HG02759 (cell line): ENCODE results near the gene GMFB.

Experiments
- ATAC-seq: cut with Tn5 transposase; IDR thresholded peaks from one replicate; pipeline ENCODE4 v1.9.1; 2021; ENCODE audit warnings: mild to moderate bottlenecking, moderate library complexity; ENCODE audit not compliant: unreplicated experiment

The GMFB gene

DNA sequence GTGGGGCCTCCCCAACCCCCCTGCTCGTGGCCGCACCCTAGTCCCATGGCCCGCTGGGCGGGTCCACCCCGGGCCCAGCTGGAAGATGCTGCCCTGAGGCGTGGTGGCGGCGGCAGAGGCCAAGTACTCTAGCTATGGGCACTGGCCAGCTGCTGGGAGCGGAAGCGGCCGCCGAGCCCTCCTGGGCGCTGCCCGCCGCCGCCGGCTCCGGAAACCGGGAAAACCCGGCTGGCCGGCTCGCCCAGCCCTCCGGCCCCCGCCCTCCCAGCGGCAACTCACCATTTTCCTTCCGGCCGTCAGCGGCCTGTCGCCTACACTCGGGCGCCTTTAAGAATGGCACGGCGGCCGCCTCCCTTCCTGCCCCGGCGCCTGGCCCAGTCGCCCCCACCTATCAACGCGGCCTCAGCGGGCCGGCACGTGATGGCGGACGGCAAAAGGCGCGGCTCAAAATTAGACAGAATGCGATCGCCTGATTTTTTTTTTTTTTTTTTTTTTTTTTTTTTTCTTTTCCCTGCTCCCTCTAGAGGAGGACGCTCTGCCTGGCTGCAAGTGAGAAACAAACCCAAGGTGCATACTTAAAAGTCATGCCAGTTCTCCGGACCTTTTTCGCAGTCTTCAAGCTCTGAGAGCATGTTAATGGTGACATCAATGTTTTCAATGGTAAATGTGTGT, at the start of gene GMFB:
GMFB (minus strand) TSS at position 335 of the 672 bp plus-strand sequence; CDS start at position 282, 53 bp downstream.
- ATAC-seq, result peak; percentile 96

DNA sequence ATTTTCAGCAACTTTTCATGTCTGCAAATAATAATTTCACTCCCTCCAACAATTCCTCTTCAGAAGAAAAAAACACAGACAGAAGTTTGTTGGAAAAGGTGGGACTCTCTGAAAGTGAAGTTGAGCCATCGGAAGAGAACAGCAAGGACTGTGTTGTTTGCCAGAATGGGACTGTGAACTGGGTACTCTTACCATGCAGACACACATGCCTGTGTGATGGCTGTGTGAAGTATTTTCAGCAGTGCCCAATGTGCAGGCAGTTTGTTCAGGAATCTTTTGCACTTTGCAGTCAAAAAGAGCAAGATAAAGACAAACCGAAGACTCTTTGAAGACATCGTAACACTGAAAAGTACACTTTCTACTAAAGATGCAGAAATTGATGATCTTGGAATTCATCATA, 49.3 kb upstream of the GMFB start:
- no peak for ATAC-seq

DNA sequence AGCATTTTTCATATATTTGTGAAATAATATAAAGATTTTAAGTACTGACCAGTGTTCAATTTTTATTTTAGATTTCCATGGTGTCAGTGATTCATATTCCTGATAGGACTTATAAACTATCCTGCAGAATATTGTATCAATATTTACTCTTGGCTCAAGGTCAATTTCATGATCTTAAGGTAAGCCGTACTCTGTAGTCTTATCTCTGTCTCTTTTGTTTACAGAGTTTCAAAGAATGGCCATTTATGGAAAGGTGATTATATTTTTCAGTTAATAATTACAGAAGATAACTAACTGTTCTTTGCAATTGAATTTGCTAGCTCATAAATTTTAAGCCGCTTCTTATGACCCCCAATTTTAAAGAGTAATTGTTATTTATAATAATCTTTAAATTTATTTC, 48.9 kb upstream of the GMFB start:
- ATAC-seq, result no peak

DNA sequence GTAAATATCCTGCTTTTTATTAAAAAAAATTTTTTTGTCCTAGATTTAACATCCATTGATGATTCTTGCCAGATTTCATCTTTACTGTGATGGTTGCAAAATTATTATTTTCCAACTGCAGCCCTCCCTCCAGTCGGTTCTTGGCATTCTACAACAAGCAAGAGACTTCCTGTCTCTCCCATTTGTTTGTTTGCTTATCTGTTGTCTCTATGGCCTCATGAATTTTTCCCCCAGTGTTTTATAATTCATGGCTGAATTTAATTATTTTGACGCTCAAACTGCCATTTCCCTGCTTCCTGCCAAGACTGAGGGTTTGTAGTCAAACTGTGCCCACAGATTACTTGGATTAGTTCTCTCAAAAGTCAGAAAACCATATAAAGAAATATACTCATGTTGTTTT, 46.9 kb upstream of the GMFB start:
- ATAC-seq, result no peak

DNA sequence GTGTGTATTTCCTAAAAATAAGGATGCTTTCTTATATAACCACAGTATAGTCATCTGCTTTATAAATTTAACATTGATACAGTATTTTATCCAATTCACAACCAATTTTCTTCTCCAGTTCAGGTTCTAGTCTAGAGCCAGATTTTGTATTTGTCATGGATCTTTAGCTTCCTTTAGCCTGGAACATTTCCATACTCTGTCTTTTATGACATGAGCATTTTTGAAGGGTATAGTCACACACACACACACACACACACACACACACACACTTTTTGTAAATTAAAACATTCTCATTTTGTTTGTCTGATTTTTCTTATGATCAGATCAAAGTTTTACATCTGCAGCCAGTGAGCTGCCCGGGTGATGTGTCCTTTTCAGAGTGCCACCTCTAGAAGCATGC, 46.3 kb upstream of the GMFB start:
- no peak for ATAC-seq

DNA sequence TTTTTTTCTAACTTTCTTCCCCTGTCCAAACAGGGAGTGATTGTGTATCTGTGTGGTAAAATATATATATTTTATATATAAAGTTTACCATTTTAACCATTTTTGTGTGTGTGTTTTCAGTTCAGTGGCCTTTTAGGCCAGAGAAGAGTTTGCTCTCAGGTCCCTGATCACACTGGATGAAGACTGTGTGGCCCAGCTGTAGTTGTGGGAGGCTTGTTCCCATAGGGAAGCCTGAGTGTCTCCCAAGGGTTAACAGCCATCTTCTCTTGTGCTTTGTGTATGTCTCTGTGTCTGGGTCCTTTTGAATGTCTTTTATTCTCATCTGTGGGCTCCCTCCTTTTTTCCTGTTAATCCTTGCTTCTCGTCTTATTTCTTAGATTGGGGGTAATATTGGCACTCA, 44.3 kb upstream of the GMFB start:
- ATAC-seq, result no peak

DNA sequence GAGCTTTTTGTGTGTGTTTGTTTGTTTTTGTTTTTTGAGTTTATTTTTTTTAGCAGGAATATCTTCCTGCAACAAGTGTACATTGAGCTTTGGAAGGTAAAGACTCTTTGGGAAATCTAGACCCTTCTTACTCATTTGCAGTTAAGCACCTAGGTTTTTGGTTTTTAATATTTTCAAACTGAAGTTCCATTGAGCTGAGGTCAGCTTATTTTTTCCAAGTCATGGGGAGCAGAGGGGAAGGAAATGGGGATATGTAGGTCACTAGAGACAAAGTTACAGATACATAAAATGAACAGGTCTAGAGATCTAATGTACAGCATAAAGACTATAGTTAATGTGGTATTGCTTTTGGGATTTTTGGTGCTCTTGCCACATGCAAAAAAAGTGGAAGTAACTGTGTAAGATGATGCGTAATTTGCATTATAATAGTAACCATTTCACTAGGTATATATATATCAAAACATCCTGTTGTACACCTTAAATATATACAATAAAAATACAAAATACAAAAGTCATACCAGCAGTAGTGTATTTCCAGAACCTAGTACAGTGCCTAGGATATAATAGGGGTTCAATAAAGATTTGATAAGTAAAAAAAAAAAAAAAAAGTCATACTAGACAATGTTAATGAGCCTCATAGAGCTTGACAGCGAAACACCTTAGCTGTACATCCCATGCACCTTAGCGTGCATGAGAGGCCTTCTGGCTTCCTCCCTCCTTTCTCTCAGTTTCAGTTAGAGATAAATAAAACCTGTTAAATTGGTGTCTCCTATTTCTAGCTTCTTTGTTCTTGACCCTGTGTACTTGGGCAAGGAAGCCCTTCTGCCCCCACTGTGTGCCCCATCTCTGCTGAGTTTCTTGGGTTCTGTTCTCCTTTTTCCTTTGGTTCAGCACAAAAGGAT, 43.6 kb upstream of the GMFB start:
- peak; percentile 92 for ATAC-seq

DNA sequence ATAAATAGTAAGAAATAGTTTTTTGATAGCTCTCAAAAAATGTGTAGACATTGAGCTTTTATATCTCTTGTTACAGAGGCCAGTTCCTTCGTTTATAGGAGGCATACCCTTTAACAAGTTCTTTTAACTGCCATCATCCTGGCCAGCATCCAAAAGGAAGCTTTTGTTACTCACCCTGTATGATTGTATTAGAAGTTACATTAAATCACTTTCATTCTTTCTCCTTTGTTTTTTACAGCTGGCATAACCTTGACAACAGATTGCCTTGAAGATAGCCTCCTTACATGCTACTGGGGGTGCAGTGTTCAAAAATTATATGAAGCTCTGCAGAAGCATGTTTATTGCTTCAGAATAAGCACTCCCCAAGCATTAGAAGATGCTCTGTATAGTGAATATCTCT, 41.0 kb upstream of the GMFB start:
- ATAC-seq, result no peak

DNA sequence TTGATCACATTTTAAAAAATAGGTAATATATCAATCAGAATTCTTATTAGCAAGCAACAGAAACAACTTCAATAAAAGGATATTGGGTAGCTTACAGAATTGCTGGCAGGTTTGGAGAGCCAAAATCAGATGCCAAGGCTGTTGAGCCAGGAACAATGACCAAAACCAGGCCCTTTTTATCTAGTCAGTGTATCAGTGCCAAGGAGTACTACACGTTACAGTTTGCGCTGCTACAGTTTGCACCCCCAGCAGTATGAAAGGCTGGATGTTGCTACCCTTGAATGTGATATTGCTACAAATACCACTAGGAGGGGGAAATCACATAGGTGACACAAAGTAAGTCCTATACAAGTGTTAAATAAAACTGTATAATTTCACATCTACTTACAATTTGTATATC, 40.2 kb upstream of the GMFB start:
- ATAC-seq, result no peak

DNA sequence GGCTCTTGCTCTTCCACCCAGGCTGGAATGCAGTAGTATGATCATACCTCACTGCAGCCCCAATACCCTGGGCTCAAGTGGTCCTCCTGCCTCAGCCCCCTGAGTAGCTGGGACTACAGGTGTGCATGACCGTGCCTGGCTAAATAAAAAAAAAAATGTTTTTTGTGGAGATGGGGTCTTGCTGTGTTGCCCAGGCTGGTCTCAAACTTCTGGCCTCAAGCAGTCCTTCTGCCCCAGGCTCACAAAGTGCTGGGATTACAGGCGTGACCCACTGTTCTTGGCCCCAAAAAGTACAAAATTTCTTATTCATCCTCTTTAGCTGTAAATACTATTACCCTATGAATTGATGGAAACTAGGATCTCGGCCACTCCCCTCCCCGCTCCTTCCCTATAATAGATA, 35.6 kb upstream of the GMFB start:
- ATAC-seq, result no peak

DNA sequence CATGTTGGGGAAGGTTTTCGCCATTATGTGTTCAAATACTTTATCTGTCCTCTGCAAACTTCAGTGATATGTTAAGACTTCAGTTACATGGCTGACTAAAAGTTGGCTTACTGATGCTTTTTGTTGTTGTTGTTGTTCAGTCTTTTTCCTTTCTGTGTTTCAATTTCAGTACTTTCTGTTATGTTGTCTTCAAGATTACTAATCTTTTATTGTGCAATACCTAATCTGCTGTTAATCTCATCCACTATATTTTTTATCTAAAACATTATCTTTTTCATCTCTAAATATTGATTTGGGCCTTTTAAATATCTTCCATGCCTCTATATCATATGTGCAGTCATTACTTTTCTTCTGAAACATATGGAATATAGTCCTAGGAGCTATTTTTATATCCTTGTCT, 27.9 kb upstream of the GMFB start:
- no peak for ATAC-seq

DNA sequence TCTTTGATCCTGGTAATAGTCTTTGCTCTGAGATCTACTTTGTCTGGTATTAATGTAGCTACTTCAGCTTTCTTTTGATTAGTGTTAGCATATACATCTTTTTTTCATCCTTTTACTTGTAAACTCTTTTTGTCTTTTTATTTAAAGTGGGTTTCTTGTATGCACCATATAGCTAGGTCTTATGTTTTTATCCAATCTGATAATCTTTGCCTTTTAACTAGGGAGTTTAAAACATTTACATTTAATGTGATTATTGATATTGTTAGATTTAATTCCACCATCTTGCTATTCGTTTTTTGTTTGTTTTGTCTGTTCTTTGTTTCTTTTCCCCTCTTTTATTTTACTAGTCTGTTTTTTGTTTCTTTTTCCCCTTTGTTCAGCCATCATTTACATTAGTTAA, 26.9 kb upstream of the GMFB start:
- ATAC-seq, result no peak

DNA sequence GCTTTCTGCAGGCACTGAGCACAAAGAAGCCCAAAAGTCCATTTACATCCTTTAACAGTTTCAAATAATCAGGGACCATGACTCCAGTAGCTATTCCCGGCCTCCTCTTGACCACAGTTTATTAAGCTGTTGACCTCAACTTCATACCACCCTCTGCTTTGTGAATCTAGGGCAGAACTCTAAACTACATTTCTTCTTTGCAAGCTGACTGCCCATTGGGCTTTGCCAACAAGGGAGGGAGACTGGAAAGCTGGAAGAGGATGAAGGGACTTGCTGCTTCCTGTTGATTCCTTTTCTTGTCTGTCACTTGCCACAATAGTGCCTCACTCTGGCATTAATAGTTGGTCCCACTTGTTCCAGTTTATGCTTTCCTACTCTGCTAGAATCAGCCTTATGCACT, 23.6 kb upstream of the GMFB start:
- ATAC-seq, result no peak

DNA sequence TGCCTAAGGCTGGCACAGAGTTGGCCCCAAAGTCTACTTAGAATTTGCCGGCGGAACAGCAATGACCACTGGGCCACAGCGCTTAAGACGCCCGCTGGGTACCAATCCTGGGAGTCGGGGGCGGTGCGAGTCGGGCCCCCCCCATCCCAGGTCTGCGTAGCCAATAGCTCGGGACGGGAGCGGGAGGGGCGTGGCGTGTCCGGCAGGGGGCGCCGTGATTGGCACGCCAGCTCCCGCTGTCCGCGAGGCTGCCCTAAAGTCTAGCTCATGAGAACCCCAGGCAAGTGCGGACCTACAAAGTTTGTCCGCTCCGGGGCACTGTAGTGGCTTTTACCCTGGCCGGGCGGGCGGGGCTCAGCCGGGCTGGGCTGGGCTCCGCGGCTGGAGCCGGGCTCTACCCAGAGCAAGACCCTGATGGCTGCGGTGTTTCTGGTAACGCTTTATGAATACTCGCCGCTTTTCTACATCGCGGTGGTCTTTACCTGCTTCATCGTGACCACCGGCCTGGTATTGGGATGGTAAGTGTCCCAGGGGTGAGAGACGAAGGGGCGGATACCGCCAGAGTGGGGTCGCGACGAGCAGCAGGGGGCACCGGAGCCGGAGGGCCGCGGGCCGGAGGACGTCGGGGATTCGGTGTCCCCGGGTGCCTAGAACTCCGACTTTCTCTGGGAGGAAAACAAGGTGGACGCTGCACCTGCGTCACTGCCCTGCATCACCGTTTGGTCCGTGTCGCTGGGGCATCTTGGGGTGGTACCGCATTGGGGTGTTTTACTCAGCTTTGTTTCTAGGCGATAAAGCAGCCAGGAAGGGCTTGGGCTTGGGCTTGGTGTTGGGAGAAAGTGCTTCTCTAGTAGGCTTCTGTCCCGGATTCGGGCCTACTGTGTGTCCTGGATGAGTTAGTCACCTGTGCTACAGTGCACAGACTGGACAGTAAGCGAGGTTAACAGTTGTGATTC, 21.0 kb upstream of the GMFB start, which contains the start of gene CGRRF1:
CGRRF1 (plus strand) TSS at position 361 of the 956 bp plus-strand sequence; CDS start at position 415, 54 bp downstream.
- peak; percentile 97 for ATAC-seq

DNA sequence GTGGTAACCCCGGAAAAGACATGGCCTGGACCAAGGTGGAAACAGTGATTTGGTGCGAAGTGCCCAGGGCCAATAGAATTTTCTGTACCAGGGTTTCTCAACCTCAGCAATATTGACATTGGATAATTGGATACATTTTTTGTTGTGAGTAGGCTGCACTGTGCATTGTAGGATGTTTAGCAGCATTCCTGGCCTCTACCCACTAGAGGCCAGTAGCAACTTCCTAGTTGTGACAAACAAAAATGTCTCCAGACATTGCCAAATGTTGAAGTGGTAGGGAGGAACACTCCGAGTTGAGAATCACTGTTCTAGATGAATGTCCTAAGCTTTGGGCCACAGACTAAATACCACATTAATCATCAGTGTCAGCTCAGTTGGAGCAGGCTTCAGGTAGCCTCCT, 14.7 kb upstream of the GMFB start:
- ATAC-seq, result no peak

DNA sequence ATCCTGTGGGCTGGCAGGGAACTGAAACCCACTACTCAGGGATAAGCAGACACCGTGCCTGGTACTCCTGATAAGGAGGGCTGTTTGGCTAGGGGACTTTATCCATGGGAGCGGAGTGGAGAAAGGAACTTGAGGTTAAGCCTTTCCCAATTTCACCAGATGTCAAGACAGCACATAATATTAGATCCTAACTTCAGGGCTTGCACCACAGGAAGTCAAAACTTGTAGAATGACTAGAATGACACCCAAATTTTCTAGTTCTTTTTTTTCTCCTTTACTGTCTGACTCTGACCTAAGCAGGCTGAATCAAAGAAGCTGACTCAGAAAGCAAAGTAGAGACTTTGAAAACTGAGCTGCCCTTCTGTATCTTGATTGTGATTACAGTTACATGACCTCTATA, 13.8 kb upstream of the GMFB start:
- ATAC-seq, result no peak

DNA sequence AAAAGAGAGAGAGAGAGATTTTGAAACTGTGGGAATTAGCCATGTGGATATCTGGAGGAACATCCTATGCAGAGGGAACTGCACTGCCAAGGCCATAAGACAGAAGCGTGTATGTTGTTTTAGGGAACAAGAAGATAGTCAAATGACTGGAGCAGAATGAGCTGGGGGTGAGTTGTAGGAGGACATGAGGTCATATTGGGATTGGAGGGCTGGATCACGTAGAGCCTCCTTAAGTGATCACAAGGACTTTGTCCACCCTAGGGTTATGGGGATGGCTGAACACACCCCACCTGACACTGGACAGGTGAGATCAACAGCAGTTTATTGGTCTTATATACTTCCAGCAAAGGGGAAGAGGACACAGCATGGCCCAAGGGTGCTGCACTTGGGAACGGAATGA, 12.7 kb upstream of the GMFB start:
- ATAC-seq, result no peak

DNA sequence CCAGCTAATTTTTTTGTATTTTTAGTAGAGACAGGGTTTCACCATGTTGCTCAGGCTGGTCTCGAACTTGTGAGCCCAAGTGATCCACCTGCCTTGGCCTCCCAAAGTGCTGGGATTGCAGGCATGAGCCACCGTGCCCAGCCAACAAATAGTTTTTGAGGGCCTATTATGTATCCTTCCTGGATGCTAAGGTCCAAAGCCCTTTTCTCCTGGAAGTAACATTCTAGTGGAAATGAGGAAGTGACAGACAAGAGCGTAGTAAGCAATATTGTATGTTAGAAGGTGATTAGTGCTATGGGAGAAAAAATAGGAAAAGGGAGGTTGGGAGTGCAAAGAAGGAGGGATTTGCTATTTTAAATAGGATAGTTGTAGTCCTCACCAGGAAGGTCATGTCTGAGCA, 12.0 kb upstream of the GMFB start:
- ATAC-seq, result no peak

DNA sequence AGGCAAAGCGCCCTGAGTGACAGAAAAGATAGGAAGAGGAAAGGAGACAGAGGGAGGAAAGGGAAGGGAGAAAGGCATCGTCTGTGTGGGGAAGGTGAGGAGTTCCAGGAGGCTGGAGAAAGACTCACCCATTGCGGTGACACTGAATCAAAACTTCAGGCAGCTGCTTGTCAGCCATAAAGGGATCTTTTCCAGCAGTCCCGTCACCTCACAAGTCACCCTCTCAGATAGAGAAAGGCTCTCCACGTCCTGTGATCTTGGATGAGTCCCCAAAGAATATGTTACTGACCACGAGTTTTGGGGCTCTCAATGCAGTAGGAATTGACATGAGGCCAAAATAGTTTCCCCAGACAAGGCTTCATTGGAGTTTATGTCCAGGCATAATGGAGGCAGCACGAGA, 9.8 kb upstream of the GMFB start:
- ATAC-seq, result no peak

DNA sequence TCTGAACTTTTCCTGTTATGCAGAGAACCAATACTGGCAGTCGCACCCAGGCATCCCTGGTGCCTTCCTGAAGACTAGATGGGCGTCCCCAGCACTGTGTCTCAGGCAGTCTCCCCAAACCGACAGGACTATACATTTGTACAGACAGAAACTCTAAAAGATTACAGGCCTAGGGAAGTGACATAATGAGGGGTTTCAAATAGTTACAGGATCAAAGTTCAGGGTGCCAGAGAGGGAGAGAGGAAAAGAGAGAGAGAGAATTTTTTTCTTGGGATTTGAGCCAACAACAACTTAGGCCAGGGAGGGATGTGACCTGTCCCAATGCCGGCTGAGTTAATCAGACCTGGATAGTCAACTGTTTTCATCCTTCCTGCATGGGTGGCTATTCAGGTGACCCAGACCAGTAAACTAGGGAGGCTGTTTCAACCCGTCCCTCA, 9.3 kb upstream of the GMFB start:
- ATAC-seq, result no peak

DNA sequence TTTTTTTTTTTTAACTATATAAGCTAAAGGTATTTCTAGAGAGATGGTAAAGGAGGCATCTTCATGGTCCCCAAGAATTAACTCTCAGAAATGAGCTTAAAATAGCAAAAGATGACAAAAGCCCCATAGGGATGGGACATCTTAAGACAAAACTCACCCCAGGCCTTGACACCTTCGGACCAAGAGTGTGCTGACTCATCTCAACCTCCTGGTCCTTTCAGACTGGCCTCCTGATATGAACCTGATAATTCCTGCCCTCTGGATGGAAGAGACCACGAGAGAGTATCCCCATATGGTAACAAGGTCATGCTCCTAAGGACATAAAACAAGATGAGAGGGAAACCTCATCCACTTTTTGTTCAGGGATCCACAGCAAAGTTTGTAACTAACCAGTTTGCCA, 8.4 kb upstream of the GMFB start:
- no peak for ATAC-seq
